OCI-LY7 (cell line): ENCODE results near the gene BTBD6.

ENCODE experiments used
- EZH2phosphoT487 ChIP-seq: fragments of 200-600 bp; sonication (generic); IDR thresholded peaks from 2 replicates; pipeline ENCODE4 v1.6.1; 2018; ENCODE audit warnings: low read depth, borderline replicate concordance, mild to moderate bottlenecking, mixed run types, antibody characterized with exemption, low read length, moderate library complexity, mixed read lengths
- TF ChIP-seq, protein P1 (sequence below): fragments of 200-600 bp; sonication (generic); conservative IDR thresholded peaks from 2 replicates; pipeline ENCODE4 v1.5.1; 2014; ENCODE audit warnings: mild to moderate bottlenecking, antibody characterized with exemption, low read length, moderate library complexity, mixed read lengths

- TF ChIP-seq, protein P1, sequence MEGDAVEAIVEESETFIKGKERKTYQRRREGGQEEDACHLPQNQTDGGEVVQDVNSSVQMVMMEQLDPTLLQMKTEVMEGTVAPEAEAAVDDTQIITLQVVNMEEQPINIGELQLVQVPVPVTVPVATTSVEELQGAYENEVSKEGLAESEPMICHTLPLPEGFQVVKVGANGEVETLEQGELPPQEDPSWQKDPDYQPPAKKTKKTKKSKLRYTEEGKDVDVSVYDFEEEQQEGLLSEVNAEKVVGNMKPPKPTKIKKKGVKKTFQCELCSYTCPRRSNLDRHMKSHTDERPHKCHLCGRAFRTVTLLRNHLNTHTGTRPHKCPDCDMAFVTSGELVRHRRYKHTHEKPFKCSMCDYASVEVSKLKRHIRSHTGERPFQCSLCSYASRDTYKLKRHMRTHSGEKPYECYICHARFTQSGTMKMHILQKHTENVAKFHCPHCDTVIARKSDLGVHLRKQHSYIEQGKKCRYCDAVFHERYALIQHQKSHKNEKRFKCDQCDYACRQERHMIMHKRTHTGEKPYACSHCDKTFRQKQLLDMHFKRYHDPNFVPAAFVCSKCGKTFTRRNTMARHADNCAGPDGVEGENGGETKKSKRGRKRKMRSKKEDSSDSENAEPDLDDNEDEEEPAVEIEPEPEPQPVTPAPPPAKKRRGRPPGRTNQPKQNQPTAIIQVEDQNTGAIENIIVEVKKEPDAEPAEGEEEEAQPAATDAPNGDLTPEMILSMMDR, result no peak
- no peak for TF ChIP-seq EZH2phosphoT487
Measured at GRCh38 chr14:105218611-105219010, 29.7 kb upstream of the BTBD6 start.
